ENCODE results near the gene BIRC7. TPM values are rescaled to one million over a fixed set of nuclear protein-coding genes. Genes with fewer than 3 reads are reported as not detected.

BIRC7 gene
- total and polyA plus RNA-seq, 2 of the 4 experiments (the other 2 are of a cell fraction), result not detected

DNA sequence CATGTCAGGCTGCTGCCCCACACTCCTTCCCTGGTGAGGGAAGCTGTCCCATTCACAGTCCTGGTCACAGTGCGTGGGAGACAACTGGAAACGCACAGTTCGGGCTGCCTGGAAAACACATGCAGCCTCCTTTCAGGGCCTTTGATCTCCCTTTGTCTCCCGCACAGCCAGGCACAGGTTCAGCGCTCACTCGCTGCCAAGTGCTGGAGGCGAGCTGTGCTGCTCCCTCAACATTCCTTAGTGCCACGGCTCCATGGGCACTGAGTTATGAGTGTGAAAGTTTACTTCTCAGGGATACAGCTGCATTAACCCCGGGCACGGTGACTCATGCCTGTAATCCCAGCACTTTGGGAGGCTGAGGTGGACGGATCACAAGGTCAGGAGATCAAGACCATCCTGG is 28.8 kb upstream of the BIRC7 start:
- Histone ChIP-seq H3K9ac (ENCODE audit: low read depth, low read length) (no peak overlapping the region), H2BK5ac (ENCODE audit: low read depth, low read length, poor library complexity, severe bottlenecking) (no peak overlapping the region), H2AK9ac (replicated peaks; ENCODE audit: low read depth, low read length, poor library complexity) (no peak overlapping the region), H3K23ac (ENCODE audit: low read depth, low read length) (no peak overlapping the region), H4K20me1 (ENCODE audit: insufficient read depth, low read length) (peaks cover 93% of the 10 kb centered on the region), H4K8ac (ENCODE audit: low read depth in 2 of 2, low read length in 2 of 2) (no peak overlapping the region), H4K5ac (ENCODE audit: low read depth, low read length) (no peak overlapping the region), H3K4me3 (ENCODE audit: insufficient read depth, low read depth, low read length) (no peak overlapping the region), H3K14ac (replicated peaks; ENCODE audit: low read depth, low read length) (no peak overlapping the region), H2BK15ac (ENCODE audit: low read depth, low read length) (no peak overlapping the region), H3K9me1 (ENCODE audit: insufficient read depth, low read length) (no peaks in the 10 kb centered on the region; the same call in 1 of the 2 replicates), H3K36me3 (ENCODE audit: control insufficient read depth, insufficient read depth, low read length) (peaks cover 72% of the 10 kb centered on the region), H3K9me3 (ENCODE audit: control insufficient read depth, insufficient read depth, low read length) (no peaks in the 10 kb centered on the region), H2BK120ac (ENCODE audit: low read depth, low read length) (no peak overlapping the region), H3K4me2 (ENCODE audit: low read depth, low read length) (no peak overlapping the region), H2AFZ (replicated peaks; ENCODE audit: low read length, poor library complexity) (no peak overlapping the region), H3K27me3 (ENCODE audit: control insufficient read depth, insufficient read depth, low read length) (no peaks in the 10 kb centered on the region), H3K27ac (ENCODE audit: insufficient read depth, low read length) (no peak overlapping the region), H4K91ac (ENCODE audit: insufficient read depth, low read depth, low read length) (no peak overlapping the region), H2AK5ac (ENCODE audit: low read depth, low read length) (no peak overlapping the region), H2BK20ac (ENCODE audit: low read depth, low read length) (no peak overlapping the region), H3K18ac (ENCODE audit: low read depth, low read length) (no peak overlapping the region), H3K56ac (ENCODE audit: extremely low read depth, insufficient read depth, low read length) (no peak overlapping the region), H3K79me1 (ENCODE audit: low read depth in 1 of 2, low read length in 2 of 2) (peaks cover 22 to 80% of the 10 kb centered on the region in 2 experiments), H3K4me1 (ENCODE audit: control insufficient read depth, insufficient read depth, low read length) (no peaks in the 10 kb centered on the region; the same call in 1 of the 2 replicates), H3K4ac (ENCODE audit: low read depth, low read length) (no peak overlapping the region)
- 92% methylated on average over 4 of the region's 11 CpGs; no CpG with 5 or more reads in 1 of the 2 experiments for WGBS, 2 experiments (ENCODE audit: extremely low coverage in 2 of 2, insufficient read length in 1 of 2)
- in situ Hi-C loops (cut with MboI; ENCODE audit: low sequenced_read_pairs), result no loop called here
- CTCF ChIA-PET, result interaction anchor here (1.3 kb wide), 1 partner anchor 9 kb away, joined by 3 read pairs; the partner anchor contains the start of gene YTHDF1
- ATAC-seq (ENCODE audit: low read depth) (peak; percentile 82), DNase-seq (peak; percentile 17)
- POLR2A ChIA-PET (ENCODE audit: unreplicated experiment), result no interaction called here
- no TSS peak for BruUV-seq (replicated peaks)
- intact Hi-C loops (cut with micrococcal nuclease), result no loop called here
- TF ChIP-seq, protein P1, sequence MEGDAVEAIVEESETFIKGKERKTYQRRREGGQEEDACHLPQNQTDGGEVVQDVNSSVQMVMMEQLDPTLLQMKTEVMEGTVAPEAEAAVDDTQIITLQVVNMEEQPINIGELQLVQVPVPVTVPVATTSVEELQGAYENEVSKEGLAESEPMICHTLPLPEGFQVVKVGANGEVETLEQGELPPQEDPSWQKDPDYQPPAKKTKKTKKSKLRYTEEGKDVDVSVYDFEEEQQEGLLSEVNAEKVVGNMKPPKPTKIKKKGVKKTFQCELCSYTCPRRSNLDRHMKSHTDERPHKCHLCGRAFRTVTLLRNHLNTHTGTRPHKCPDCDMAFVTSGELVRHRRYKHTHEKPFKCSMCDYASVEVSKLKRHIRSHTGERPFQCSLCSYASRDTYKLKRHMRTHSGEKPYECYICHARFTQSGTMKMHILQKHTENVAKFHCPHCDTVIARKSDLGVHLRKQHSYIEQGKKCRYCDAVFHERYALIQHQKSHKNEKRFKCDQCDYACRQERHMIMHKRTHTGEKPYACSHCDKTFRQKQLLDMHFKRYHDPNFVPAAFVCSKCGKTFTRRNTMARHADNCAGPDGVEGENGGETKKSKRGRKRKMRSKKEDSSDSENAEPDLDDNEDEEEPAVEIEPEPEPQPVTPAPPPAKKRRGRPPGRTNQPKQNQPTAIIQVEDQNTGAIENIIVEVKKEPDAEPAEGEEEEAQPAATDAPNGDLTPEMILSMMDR (conservative IDR thresholded peaks at IDR 0.05; ENCODE audit: low read depth, low read length), result no peak
- dilution Hi-C loops (cut with HindIII; ENCODE audit: low sequenced_read_pairs, unreplicated experiment), result no loop called here

All from IMR-90 (cell line).